ENCODE data around the gene SYT6. TPM values are rescaled to one million over a fixed set of nuclear protein-coding genes. Genes with fewer than 3 reads are reported as not detected.

SYT6 gene
- total RNA-seq, 1 experiment from 2014 or later = not detected

DNA sequence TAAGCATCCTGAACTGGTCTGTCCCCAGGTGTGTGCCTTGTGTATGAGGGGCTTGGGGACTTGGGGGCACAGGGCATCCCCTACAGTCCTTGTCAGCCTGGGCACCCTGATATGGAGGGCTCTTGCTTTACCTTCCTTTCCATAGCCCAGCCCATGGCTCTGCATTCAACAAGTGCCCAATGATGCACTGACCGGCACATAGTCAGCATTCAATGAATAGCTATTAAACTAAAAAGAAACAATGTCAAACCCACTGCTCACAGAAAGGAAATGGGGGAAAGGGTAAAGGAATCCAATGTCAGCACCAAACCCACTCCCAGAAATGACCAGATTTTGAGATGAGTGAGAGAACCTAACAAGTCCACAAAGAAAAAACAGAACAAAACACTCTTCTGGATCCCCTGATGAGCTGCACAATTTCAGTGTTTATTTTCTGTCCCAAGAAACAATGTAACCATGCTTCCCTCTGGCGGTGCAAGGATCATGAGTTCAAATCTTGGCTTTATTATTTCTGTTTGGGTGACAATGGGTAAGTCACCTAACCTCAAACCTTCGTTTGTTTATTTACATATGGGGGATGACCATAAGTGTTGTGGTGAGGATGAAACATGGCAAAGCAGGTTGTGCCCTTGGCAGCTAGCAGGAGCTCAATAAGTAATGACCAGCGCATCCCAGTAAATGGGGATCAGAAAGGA lies 22.0 kb downstream of the SYT6 start:
- ChIA-PET CTCF (no interaction called here), POLR2A (ENCODE audit: unreplicated experiment) (interaction anchor here (0.7 kb wide), 1 partner anchor 48 kb away, joined by 6 read pairs; no protein-coding TSS in a partner anchor)
- Histone ChIP-seq H3K4me1 (replicated peaks; ENCODE audit: insufficient read depth) (peaks cover 14% of the 10 kb centered on the region), H3K9me3 (ENCODE audit: insufficient read depth, low read depth) (peaks cover 5% of the 10 kb centered on the region; the same call in 1 of the 2 replicates), H3F3A (ENCODE audit: insufficient read depth, low read depth) (no peaks in the 10 kb centered on the region; the same call in 1 of the 2 replicates), H4K20me1 (ENCODE audit: insufficient read depth) (no peaks in the 10 kb centered on the region), H3K4me3 (no peak overlapping the region), H3K79me2 (ENCODE audit: low read depth) (no peaks in the 10 kb centered on the region), H3K27ac (no peak overlapping the region), H3K9me2 (ENCODE audit: insufficient read depth) (no peaks in the 10 kb centered on the region), H3K27me3 (ENCODE audit: insufficient read depth, low read depth) (no peaks in the 10 kb centered on the region), H3K4me2 (no peak overlapping the region), H3K36me3 (ENCODE audit: low read depth) (no peaks in the 10 kb centered on the region), H2AFZ (no peak overlapping the region)
- intact Hi-C loops (cut with micrococcal nuclease; ENCODE audit: unreplicated experiment) = no loop called here
- TF ChIP-seq EZH2 (IDR thresholded peaks at IDR 0.05; ENCODE audit: low read depth) = no peak
- TF ChIP-seq, protein P1, sequence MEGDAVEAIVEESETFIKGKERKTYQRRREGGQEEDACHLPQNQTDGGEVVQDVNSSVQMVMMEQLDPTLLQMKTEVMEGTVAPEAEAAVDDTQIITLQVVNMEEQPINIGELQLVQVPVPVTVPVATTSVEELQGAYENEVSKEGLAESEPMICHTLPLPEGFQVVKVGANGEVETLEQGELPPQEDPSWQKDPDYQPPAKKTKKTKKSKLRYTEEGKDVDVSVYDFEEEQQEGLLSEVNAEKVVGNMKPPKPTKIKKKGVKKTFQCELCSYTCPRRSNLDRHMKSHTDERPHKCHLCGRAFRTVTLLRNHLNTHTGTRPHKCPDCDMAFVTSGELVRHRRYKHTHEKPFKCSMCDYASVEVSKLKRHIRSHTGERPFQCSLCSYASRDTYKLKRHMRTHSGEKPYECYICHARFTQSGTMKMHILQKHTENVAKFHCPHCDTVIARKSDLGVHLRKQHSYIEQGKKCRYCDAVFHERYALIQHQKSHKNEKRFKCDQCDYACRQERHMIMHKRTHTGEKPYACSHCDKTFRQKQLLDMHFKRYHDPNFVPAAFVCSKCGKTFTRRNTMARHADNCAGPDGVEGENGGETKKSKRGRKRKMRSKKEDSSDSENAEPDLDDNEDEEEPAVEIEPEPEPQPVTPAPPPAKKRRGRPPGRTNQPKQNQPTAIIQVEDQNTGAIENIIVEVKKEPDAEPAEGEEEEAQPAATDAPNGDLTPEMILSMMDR (conservative IDR thresholded peaks at IDR 0.05) = no peak
- BruUV-seq (replicated peaks) = no TSS peak
- DNase-seq = no peak

DNA sequence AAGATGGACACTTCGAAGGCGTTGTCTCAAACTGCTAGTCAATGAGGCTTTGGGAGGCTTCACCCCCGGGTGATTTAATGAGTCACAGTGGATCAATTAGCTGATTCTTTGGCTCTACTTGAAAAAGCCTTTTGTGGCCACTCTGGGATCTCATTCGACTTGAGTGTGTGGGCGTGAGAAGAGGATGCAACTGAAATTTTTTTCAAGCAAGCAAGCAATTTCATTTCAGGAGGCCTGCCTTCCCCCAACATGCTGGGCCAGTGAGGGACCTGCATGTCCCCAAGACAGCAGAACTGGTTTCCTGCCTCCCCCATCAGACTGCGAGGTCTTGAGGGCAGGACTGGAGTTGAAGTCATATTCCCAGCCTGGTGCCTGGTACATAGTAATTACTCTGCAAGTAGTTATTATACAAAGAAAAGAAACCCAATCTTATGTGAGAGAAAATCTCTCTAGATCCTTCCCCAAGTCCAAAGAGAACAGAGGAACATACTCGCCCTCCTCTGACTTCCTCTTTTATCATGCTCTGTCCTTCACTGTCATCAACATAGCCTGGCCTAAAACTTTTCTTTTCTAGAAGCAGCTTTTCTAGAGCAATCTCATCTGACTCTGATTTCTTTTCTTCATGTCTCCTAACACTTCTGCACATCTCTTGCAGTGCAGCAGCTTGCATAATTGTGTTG lies 22.7 kb downstream of the SYT6 start:
- H4K20me1 ChIP-seq (ENCODE audit: insufficient read depth) = no peaks in the 10 kb centered on the region
- no peaks in the 10 kb centered on the region for H3K27me3 ChIP-seq (ENCODE audit: insufficient read depth, low read depth)
- BruUV-seq (replicated peaks) = no TSS peak
- ChIA-PET CTCF (no interaction called here), POLR2A (ENCODE audit: unreplicated experiment) (interaction anchor here (0.7 kb wide), 1 partner anchor 47 kb away, joined by 6 read pairs; no protein-coding TSS in a partner anchor)
- peaks cover 5% of the 10 kb centered on the region; the same call in 1 of the 2 replicates for H3K9me3 ChIP-seq (ENCODE audit: insufficient read depth, low read depth)
- H3K79me2 ChIP-seq (ENCODE audit: low read depth) = no peaks in the 10 kb centered on the region
- no peak overlapping the region for H2AFZ ChIP-seq
- no peak overlapping the region for H3K27ac ChIP-seq
- no peak overlapping the region for H3K4me3 ChIP-seq
- TF ChIP-seq EZH2 (IDR thresholded peaks at IDR 0.05; ENCODE audit: low read depth) = no peak
- TF ChIP-seq, protein P1 (conservative IDR thresholded peaks at IDR 0.05) = no peak
- H3F3A ChIP-seq (ENCODE audit: insufficient read depth, low read depth) = no peaks in the 10 kb centered on the region; the same call in 1 of the 2 replicates
- H3K9me2 ChIP-seq (ENCODE audit: insufficient read depth) = no peaks in the 10 kb centered on the region
- intact Hi-C loops (cut with micrococcal nuclease; ENCODE audit: unreplicated experiment) = no loop called here
- no peaks in the 10 kb centered on the region for H3K36me3 ChIP-seq (ENCODE audit: low read depth)
- H3K4me2 ChIP-seq = no peak overlapping the region
- H3K4me1 ChIP-seq (replicated peaks; ENCODE audit: insufficient read depth) = peaks cover 14% of the 10 kb centered on the region
- no peak for DNase-seq

DNA sequence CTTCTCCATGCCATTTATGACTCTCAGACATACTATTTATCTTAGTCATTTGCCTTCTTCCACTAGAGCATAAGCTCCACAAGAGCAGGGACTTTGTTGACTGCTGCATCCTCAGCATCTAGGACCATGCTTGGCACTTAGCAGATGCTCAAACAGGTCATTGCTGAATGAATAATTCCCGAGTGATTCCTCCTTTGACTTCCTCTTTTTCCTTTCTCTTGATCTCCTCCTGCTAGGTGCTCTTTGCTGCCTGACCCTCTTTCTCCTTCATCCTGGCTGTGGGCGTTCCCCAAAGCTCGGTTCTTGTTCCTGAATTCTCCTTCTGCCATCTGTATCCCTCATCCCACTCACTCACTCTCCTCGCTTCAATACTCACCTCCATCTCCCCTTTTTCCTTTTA lies 23.5 kb downstream of the SYT6 start:
- BruUV-seq (replicated peaks) = no TSS peak
- Histone ChIP-seq H3K4me1 (replicated peaks; ENCODE audit: insufficient read depth) (peaks cover 14% of the 10 kb centered on the region), H3K27ac (no peak overlapping the region), H2AFZ (no peak overlapping the region), H3K27me3 (ENCODE audit: insufficient read depth, low read depth) (no peaks in the 10 kb centered on the region), H4K20me1 (ENCODE audit: insufficient read depth) (no peaks in the 10 kb centered on the region), H3F3A (ENCODE audit: insufficient read depth, low read depth) (no peaks in the 10 kb centered on the region; the same call in 1 of the 2 replicates), H3K9me3 (ENCODE audit: insufficient read depth, low read depth) (peaks cover 5% of the 10 kb centered on the region; the same call in 1 of the 2 replicates), H3K79me2 (ENCODE audit: low read depth) (no peaks in the 10 kb centered on the region), H3K4me3 (no peak overlapping the region), H3K9me2 (ENCODE audit: insufficient read depth) (no peaks in the 10 kb centered on the region), H3K36me3 (ENCODE audit: low read depth) (no peaks in the 10 kb centered on the region), H3K4me2 (no peak overlapping the region)
- intact Hi-C loops (cut with micrococcal nuclease; ENCODE audit: unreplicated experiment) = no loop called here
- CTCF ChIA-PET = interaction anchor here (0.6 kb wide), 1 partner anchor 848 kb away, joined by 10 read pairs; no protein-coding TSS in a partner anchor
- POLR2A ChIA-PET (ENCODE audit: unreplicated experiment) = interaction anchor here (0.6 kb wide), 1 partner anchor 10 kb away, joined by 26 read pairs; no protein-coding TSS in a partner anchor
- DNase-seq = no peak
- TF ChIP-seq EZH2 (IDR thresholded peaks at IDR 0.05; ENCODE audit: low read depth) = no peak
- TF ChIP-seq, protein P1 (conservative IDR thresholded peaks at IDR 0.05) = no peak
